Measurements from ENCODE around the gene RBM24. TPM values are rescaled to one million over a fixed set of nuclear protein-coding genes. Genes with fewer than 3 reads are reported as not detected.
A peak's percentile ranks its signal among the peaks of the same experiment; 100 is the strongest.
"Not testable (repeated sequence)": the region's sequence is repeated elsewhere in the genome, so short reads cannot be mapped to it uniquely, and the experiment has no call there.

RBM24 gene
- total RNA-seq, 1 experiment from 2014 or later = 1.1 TPM

DNA sequence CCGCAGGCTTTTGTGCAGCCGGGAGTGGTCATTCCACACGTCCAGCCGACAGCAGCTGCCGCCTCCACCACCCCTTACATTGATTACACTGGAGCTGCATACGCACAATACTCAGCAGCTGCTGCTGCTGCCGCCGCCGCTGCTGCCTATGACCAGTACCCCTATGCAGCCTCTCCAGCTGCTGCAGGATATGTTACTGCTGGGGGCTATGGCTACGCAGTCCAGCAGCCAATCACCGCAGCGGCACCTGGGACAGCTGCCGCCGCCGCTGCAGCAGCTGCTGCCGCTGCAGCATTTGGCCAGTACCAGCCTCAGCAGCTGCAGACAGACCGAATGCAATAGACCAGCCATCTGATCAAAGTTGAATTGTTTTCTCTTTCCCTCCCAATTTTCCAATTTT lies 10.6 kb downstream of the RBM24 start:
- DNase-seq (ENCODE audit: low spot score) = no peak

DNA sequence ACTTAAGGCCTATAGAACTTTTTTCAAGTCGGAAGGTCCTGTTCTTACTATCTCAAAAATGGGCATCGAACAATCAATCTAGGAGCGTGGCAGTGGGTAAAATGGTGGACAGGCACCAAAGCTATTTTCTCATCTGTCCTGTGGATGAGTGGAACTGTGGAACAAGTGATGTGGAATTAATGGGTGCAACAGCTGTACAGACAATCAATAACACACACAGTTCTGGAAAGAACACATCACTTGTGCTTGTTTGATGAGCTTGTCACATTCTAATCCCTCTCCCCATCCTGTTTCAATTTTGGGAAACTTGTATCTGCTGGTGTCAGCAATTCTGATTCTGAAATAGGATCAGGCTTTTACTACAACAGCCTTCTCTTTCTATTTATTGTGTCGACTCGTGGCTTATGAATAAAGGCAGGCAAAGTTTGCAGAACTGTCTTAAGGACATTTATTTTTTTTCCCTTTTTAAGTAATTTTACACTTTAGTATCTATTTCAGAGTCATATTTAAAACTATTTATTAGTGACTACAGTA lies 11.5 kb downstream of the RBM24 start:
- no peak for DNase-seq (ENCODE audit: low spot score)

DNA sequence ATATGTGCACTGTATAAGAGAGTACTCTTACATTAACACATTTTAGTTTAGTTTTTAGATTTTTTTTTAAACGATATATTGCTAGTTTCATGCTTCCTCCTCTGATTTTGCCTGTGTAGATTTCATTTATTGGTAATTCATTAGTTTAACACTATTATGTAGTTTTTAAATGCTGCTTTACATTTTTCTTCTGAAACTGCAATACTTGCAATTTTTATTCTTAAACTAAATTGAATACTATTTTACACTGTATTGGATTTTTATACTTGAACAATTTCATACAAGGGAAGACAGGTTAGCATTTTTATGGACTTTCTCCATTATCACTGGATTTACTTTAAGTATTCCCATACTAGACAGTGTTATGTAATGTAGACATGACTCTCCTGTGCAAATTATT lies 12.2 kb downstream of the RBM24 start:
- DNase-seq (ENCODE audit: low spot score) = no peak

DNA sequence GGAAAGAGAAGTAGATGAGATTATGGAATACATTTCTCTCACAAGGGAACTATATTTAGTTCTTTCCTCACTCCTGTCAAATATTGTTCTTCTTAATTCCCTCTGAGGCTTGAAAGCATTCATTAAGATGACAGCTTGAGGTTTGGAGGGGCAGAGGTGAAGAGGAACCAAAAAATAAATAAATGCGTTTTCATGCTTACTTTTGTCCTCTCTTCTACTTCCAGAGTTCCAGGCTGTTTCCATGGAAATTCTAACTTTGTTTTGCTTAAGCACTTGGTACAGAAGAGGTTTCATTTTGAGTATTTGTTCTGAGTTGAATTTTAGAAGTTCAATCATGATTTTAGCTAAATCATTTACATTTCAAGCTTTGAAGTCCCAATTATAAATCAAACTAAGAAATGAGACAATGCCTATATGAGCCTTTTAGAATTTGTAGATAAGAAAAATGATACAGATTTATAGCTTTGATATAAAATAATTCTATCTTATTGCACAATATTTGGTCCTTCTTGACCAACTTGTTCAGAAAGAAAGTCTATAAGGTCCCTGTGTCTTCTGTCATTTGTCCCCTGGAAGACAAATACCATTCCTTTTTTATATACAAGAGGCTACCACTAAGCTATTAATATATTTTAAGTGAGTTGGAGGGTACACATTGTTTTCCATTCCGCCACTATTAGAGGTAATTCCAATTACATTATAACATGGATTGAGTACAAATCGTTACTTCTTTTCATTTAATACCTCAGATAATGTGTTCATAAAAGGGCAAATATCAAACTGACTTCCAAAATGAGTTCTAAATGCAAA lies 16.3 kb downstream of the RBM24 start:
- no peak for DNase-seq (ENCODE audit: low spot score)

DNA sequence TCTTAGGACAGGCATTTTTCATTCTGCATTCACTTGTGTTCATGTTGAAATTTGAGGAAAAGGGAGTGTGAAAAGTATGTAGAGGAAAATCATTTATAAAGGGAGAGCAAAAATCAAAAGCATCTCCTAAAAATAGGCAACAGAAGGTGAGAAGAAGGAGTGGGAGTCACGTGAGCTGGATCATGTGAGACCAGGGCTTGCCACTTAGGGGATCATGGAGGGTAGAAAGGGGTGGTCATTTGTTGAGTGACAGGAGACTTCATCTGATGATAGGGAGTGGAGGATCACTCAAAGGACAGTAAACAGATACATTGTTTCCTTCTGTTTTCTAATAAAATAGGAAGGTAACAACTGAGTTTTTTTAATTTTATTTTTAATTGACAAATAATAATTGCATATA lies 17.1 kb downstream of the RBM24 start:
- DNase-seq (ENCODE audit: low spot score) = no peak

DNA sequence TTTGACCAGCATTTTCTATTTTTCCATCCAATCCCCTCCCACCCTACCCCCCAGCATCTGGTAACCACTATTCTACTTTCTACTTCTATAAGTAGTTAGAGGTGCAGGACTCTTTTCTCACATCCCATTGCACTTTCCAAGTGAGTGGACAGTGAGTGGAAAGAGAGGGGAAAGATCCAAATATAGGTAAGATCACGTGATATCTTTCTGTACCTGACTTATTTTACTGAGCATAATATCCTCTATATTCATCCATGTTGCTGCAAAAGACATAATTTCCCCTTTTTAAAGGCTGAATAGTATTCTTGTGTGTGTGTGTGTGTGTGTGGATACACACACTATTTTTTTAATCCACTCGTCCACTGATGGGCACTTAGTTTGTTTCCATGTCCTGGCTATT lies 18.1 kb downstream of the RBM24 start:
- DNase-seq (ENCODE audit: low spot score) = no peak

DNA sequence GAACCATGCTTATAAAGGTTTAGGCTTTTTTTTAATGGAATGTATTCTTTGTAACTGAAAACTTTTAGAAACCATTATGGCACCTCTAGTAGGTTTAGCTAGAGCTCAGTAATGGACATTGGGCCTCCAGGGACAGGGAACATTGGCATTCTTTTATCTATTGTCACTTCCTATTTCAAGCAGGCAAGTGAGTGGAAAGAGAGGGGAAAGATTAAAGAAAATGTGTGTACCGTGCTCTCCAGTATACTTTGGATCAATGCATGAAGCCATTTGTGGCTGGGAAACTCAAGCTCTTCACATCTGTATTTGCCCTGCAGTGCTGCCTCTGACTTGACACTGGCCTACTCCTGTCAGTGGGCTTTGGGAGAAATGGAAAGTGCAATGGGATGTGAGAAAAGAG lies 18.6 kb downstream of the RBM24 start:
- no peak for DNase-seq (ENCODE audit: low spot score)

DNA sequence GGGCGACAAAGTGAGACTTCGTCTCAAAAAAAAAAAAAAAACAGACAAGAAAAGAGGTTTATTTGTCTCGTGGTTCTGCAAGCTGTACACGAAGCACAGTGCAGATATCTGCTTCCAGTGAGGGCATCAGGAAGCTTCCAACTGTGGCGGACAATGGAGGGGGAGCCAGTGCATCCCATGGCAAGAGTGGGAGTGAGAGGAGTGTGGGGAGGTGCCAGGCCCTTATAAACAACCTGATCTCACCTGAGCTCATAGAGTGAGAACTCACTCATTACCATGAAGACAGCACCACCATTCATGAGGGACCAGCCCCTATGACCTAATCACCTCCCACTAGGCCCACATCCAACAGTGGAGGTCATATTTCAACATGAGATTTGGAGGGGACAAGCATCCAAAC lies 19.5 kb downstream of the RBM24 start:
- no peak for DNase-seq (ENCODE audit: low spot score)

DNA sequence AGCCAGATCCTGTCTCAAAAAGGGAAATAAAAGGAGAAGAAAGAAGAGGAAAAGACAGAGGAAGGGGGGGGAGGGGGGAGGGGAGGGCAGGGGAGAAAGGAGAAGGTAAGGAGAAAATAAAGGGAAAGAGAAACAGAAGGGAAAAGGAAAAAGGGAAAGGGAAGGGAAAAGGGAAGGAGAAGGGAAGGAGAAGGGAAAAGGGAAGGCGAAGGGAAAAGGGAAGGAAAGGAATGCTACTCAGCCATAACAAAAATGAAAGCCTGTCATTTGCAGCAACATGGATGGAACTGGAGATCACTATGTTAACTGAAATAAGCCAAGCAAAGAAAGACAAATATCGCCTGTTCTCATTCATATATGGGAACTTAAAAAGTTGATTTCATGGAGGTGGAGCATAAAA lies 22.3 kb downstream of the RBM24 start:
- no peak for DNase-seq (ENCODE audit: low spot score)

DNA sequence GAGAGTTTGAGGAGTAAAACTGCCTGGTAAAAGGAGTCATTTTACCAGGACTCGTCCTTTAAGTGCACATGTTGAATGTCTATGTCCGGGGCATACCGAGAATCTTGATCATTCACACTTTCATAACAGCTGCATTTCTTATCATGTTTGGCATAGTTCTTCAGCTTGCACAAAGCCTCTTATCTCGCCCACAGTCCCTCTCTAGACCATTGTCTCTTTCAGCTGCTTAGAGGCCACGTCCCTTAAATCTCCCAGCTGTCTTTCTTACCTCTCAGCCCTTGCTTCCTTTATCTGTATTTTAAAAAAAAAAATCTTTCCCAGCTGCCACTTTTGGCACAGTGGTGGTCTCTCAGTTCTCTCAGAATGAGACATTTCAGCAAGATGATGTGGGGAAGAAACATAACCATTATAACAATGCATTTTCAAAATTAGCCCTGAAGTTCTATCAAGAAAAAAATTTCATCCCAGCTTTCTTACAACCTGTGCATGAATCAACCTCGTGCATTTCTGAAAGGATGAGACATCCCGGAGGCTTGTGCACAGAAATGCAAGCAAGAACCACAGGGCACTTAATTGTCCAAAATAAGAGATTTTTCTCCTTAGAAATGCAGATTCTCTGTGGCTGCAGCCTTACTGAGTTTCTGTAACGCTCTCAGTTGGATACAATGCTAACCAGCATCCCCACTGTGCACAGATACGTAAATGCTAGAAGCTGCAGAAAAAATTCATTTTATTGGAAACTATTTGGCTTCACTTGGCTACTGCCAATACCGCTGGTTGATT lies 24.2 kb downstream of the RBM24 start:
- DNase-seq (ENCODE audit: low spot score) = no peak

DNA sequence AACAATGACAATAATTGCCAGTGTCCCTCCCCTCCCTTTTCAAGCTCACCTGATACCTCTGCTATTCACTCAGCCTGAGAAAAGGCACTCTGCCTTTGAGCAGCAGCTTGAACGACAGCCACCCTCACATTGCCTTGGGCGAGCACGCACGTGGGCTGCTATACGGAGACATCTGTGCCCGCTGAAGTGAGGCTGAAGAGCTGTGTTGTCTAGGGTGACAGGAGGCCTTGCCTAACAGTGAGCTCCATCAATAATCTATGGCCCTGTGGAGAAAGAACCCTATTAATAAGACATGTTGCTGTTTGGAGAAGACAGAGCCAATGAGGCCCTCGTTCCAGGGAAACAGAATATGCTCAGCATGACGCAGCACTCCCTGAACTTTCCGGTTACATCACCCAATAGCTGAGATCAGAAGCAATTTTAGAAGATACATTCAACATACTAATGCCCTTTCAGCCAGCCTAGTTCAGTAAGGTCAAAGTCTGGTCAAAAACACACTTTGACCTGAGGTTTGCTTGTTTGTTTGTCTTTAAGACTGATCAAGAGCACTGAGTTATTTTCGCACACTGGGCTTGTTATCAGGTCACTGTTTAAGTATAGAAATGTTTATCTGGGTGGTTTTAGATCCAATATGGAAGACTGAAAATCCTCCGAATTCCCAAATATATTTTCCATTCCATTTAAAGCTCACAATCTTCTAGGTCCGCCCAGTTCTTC lies 30.6 kb downstream of the RBM24 start:
- peak; percentile 21 for DNase-seq (ENCODE audit: low spot score)

DNA sequence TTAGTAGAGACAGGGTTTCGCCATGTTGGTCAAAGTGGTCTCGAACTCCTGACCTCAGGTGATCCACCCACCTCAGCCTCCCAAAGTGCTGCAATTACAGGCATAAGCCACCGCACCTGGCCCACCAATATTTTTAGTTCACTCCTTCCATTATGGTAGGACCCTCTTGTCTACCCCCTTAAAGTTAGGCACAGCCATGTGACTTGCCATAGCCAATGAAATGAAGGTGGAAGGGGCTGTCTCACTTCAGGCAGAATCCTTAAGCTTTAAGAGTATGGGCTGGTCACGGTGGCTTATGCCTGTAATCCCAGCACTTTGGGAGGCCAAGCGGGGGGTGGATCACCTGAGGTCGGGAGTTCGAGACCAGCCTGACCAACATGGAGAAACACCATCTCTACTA lies 32.1 kb downstream of the RBM24 start:
- DNase-seq (ENCODE audit: low spot score) = not testable (repeated sequence)

DNA sequence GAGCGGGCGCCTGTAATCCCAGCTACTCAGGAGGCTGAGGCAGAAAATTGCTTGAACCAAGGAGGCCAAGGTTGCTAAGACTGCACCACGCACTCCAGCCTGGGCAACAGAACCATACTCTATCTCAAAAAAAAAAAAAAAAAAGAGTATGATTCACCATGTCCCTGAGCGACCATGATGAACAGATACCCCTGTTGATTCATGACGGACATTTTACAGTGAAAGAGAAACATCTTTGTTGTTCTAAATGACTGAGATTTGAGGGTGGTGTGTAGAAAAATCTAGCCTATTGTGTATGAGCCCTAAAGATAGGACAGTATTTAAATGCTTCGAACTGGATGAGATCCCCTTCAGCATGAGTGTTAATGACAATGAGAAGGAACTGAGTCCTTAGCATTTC lies 32.8 kb downstream of the RBM24 start:
- DNase-seq (ENCODE audit: low spot score) = no peak

DNA sequence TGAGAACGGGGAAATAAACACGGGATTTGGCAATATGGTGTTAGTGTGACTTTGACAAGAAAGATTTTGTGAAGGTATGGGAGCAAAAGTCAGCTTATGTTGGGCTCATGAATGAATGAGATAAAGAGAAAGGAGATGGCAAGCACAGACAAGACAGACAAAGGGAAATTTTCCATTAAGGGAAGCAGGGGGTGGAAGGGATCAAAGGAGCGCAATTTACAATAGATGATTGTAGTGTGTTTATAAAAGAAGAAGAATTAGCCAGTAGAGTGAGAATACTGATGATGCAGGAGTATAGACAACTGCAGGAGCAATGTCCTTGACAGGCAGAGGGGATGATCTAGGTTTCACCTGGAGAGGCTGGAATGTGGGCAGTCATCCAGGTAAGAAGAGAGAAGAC lies 34.1 kb downstream of the RBM24 start:
- DNase-seq (ENCODE audit: low spot score) = no peak

DNA sequence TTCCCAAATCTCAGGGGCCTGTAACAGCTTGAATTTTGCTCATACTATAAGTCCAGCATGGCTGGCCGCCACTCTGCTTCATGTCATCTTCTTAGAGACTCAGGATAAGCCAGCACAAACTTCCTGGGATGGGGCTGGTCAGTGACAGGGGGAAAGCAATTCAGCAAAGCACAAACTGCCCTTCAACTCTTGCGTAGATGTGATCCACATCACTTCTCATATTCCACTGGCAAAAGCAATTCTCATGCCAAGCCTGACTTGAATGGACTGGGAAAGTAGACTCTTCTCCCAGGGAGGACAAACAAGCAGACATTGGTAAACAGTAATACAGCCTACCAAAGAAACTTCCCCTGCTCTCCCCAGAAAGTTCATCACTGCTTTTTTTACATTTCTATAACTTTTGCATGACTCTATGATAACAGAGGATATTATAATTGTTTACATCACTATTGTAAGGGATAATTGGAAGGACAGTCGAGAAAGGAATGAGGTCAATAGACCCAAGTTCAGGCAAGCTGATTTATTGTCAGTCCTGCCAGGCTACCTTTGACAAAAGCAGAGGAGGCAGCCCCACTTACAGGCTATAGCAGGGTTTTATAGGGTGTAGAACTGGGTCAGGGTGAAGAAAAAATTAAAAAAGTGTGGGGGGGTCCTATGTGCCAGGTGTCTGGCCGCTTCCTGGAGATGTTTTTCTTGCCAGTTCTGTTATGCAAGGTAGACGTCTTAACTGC lies 37.4 kb downstream of the RBM24 start:
- DNase-seq (ENCODE audit: low spot score) = no peak

DNA sequence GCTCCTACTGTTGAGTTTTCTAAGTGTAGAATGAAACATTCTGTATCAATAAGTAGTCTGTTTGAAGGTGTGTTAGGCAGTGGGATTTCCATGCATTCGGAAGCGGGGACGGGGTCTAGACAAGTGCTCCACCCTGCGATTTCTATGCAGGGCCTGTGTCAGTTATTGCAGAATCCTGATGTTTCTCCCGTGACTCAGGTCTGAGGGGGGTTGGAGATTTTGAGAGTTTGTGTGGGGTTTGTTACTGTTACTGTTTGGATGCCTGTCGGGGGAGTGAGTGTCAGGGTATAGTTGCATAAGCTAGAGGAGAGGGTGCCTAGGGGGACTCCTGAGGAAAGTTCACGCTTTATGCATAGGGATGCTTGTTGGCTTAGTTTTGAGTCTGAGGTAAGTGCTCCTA lies 39.1 kb downstream of the RBM24 start:
- not testable (repeated sequence) for DNase-seq (ENCODE audit: low spot score)

DNA sequence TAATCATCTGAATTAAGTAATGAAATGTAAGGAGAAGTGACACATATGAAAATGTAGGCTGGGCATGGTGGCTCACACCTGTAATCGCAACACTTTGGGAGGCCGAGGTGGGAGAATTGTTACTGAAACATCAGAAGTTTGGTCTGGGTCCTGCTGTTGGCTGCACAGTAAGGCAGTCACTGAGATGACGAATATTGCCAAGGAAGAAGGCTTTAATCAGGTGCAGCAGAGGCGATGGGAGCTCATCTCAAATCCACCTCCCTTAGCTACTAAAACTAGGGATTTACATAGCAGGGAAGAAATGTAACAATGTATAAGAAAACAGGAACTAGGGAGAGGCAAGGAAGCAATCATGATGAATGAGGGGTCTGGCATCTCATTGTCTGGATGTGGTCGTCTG lies 50.1 kb downstream of the RBM24 start:
- no peak for DNase-seq (ENCODE audit: low spot score)

DNA sequence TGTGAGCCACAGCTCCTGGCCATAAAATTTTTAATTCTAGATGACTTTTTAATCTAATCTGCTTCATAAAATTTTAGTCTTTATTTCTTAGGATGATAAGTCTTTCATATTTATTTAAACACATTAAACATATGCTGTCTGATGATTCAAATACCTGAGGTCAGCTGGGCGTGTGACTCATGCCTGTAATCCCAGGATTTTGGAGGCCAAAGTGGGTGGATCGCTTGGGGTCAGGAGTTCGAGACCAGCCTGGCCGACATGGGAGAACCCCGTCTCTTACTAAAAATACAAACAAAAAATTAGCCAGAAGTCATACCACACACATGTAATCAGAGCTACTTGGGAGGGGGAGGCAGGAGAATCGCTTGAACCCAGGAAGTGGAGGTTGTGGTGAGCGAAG lies 53.1 kb downstream of the RBM24 start:
- DNase-seq (ENCODE audit: low spot score) = peak; percentile 45

DNA sequence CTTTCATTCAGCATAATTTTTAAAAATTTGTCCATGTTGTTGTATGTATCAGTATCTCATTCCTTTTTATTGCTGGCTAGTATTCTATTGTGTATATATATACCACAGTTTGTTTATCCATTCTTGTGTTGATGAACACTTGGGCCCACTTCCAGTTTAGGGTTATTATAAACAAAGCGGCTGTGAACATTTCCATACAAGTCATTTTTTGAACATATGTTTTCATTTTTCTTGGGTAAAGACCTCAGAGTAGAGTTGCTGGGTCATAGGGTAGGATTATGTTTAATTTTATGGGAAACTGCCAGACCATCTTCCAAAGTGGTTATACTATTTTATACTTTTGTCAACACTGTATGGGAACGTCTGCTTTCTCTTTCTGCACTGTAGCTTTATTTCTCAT lies 55.3 kb downstream of the RBM24 start:
- peak; percentile 28 for DNase-seq (ENCODE audit: low spot score)

DNA sequence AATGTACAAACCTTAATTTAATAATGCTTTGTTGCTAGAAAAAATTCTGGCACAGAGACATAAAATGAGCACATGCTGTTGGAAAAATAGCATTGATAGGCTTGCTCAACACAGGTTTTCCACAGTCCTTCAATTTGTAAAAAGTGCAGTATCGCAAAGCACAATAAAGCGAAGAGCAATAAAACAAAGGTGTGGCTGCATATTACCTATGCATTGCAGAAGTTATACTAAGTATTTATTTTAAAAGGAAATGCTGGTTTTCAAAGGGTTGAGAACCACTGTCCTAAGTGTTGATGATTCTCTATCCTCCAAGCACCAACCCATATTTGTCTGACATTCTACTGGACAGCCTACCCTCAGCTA lies 58.1 kb downstream of the RBM24 start:
- DNase-seq (ENCODE audit: low spot score) = no peak

DNA sequence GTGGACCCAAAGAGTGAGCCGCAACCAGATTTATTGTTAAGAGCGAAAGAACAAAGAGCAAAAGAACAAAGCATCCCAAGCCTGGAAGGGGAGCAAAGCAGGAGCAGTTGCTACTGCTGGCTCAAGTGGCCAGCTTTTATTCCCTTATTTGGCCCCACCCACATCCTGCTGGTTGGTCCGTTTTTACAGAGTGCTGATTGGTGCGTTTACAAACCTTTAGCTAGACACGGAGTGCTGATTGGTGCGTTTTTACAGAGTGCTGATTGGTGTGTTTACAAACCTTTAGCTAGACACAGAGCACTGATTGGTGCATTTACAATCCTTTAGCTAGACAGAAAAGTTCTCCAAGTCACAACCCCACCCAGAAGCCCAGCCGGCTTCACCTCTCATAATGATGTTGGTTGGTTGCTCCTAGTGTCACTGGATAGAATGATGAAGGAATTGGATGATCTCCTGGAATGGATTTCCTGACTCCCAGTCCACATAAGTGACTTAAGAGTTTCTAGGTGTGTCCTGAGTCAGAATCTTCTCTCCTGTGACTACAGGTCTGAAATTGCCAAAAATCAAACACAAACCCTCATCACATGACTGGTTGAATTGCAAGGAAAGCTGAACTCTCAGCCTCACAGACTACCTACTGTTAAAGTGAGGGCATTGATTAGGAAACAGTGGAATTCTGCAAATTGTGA lies 60.1 kb downstream of the RBM24 start:
- no peak for DNase-seq (ENCODE audit: low spot score)
